GM19351 (cell line): ENCODE measurements around the gene DGKB.

ENCODE experiments used
- ATAC-seq: cut with Tn5 transposase; IDR thresholded peaks from one replicate; pipeline ENCODE4 v1.9.1; 2021; ENCODE audit warnings: mild to moderate bottlenecking, moderate library complexity; ENCODE audit not compliant: unreplicated experiment

The DGKB gene

GRCh38 chr7:14179781-14180180, 722.8 kb downstream of the DGKB start:
- no peak for ATAC-seq

GRCh38 chr7:14177876-14178275, 724.7 kb downstream of the DGKB start:
- ATAC-seq, result no peak

GRCh38 chr7:14170872-14171271, 731.7 kb downstream of the DGKB start:
- no peak for ATAC-seq

- ATAC-seq, result no peak
Observed at GRCh38 chr7:14158111-14158510, 744.4 kb downstream of the DGKB start.

GRCh38 chr7:14156436-14156835, 746.1 kb downstream of the DGKB start:
- no peak for ATAC-seq

- ATAC-seq, result no peak
Observed at GRCh38 chr7:14148974-14149373, 753.6 kb downstream of the DGKB start.

- ATAC-seq, result no peak
Observed at GRCh38 chr7:14147532-14147931, 755.0 kb downstream of the DGKB start.

- ATAC-seq, result no peak
Observed at GRCh38 chr7:14144538-14144937, 758.0 kb downstream of the DGKB start.

GRCh38 chr7:14144109-14144508, 758.4 kb downstream of the DGKB start:
- no peak for ATAC-seq

GRCh38 chr7:14137676-14138075, 764.9 kb downstream of the DGKB start:
- ATAC-seq, result no peak

GRCh38 chr7:14133752-14134151, 768.8 kb downstream of the DGKB start:
- no peak for ATAC-seq

- no peak for ATAC-seq
Observed at GRCh38 chr7:14125998-14126397, 776.6 kb downstream of the DGKB start.

- ATAC-seq, result no peak
Observed at GRCh38 chr7:14124716-14125115, 777.8 kb downstream of the DGKB start.

GRCh38 chr7:14123923-14124322, 778.6 kb downstream of the DGKB start:
- ATAC-seq, result no peak

- no peak for ATAC-seq
Observed at GRCh38 chr7:14115701-14116100, 786.9 kb downstream of the DGKB start.

- ATAC-seq, result no peak
Observed at GRCh38 chr7:14104861-14105260, 797.7 kb downstream of the DGKB start.

GRCh38 chr7:14096159-14096558, 806.4 kb downstream of the DGKB start:
- no peak for ATAC-seq

GRCh38 chr7:14095233-14095950, 807.2 kb downstream of the DGKB start:
- no peak for ATAC-seq
